ENCODE results near the gene FBXO38. TPM values are rescaled to one million over a fixed set of nuclear protein-coding genes. Genes with fewer than 3 reads are reported as not detected.

Gene FBXO38
- total RNA-seq (ENCODE audit: low replicate concordance): 44.9 and 64.6 TPM in 2 replicates

- no peaks in the 10 kb centered on the region for H3K27me3 Mint-ChIP-seq (ENCODE audit: insufficient read depth, low read depth)
- peak; percentile 17 for TF ChIP-seq CTCF (IDR thresholded peaks at IDR 0.05)
- TF ChIP-seq EZH2 (IDR thresholded peaks at IDR 0.05): no peak
- no peak for TF ChIP-seq EZH2phosphoT487 (IDR thresholded peaks at IDR 0.05)
- peaks cover 9% of the 10 kb centered on the region for H4K20me1 ChIP-seq (ENCODE audit: low read depth)
- H3K9ac ChIP-seq: peak within 1 kb of the TSS; percentile 89
- peaks cover 2% of the 10 kb centered on the region for H3K36me3 Mint-ChIP-seq
- H3K36me3 ChIP-seq: no peaks in the 10 kb centered on the region
- peak within 1 kb of the TSS; percentile 66 for H2AFZ ChIP-seq (replicated peaks)
- H3K27ac ChIP-seq: peak within 1 kb of the TSS; percentile 16
- peak within 1 kb of the TSS; percentile 97 for H3K27ac Mint-ChIP-seq
- peaks cover 15% of the 10 kb centered on the region for H3K4me1 ChIP-seq
- H3K4me3 ChIP-seq: peak within 1 kb of the TSS; percentile 82
- no peaks in the 10 kb centered on the region for H3K27me3 ChIP-seq
- peak within 1 kb of the TSS; percentile 84 for H3K4me2 ChIP-seq
- no peaks in the 10 kb centered on the region for H3K9me3 ChIP-seq (ENCODE audit: low read depth)
- H3K4me1 Mint-ChIP-seq: peaks cover 27% of the 10 kb centered on the region
- DNase-seq (ENCODE audit: low spot score): peak; percentile 97
- H3K4me3 Mint-ChIP-seq: peak within 1 kb of the TSS; percentile 93
- H3K9me3 Mint-ChIP-seq: no peaks in the 10 kb centered on the region
- peaks cover 49% of the 10 kb centered on the region for H3K79me2 ChIP-seq (ENCODE audit: low read depth)
- no peaks in the 10 kb centered on the region for H3F3A ChIP-seq (ENCODE audit: low read depth)
These were observed at the start of gene FBXO38 for GRCh38 chr5:148383564-148384379. TSS of gene FBXO38 (plus strand) at chr5:148383958. CDS start at chr5:148394777, 10,819 bp downstream.

DNA sequence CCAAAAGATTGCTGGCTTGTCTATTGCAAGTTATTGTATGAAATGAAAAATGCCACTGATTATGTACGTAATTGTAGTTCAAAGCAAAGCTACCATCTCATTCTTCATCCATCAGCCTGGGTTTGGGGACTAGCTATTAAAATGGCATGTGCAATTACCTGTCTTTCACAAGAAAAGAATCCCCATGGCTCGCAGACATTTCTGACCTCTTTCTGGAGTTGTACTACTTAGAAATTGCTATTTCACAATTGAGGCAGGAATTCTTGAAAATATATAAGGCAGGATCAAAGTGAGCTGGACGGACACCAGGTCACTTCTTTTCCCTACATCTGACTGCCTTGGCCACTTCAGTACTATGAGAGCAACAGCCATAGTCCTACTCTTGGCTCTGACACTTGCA lies 48.5 kb upstream of the FBXO38 start, which contains the start of gene SPINK9:
Gene SPINK9 (plus strand): TSS at position 301 of the 400 bp plus-strand sequence. CDS start 55 bp downstream, at position 356.
- H3K4me1 Mint-ChIP-seq: peaks cover 5% of the 10 kb centered on the region
- no peak within 1 kb of the TSS for H3K27ac ChIP-seq
- no peak within 1 kb of the TSS for H3K4me2 ChIP-seq
- H3K79me2 ChIP-seq (ENCODE audit: low read depth): no peaks in the 10 kb centered on the region
- H3K9me3 Mint-ChIP-seq: peaks cover 5% of the 10 kb centered on the region
- H3K4me3 Mint-ChIP-seq: no peak within 1 kb of the TSS
- no peaks in the 10 kb centered on the region for H3K36me3 Mint-ChIP-seq
- H3K27me3 ChIP-seq: no peaks in the 10 kb centered on the region
- no peaks in the 10 kb centered on the region for H4K20me1 ChIP-seq (ENCODE audit: low read depth)
- no peaks in the 10 kb centered on the region for H3K27me3 Mint-ChIP-seq (ENCODE audit: insufficient read depth, low read depth)
- no peak within 1 kb of the TSS for H3K4me3 ChIP-seq
- DNase-seq (ENCODE audit: low spot score): no peak
- no peak within 1 kb of the TSS for H2AFZ ChIP-seq (replicated peaks)
- H3K4me1 ChIP-seq: no peaks in the 10 kb centered on the region
- no peak within 1 kb of the TSS for H3K9ac ChIP-seq
- no peak for TF ChIP-seq EZH2 (IDR thresholded peaks at IDR 0.05)
- no peaks in the 10 kb centered on the region for H3K36me3 ChIP-seq
- H3K27ac Mint-ChIP-seq: no peak within 1 kb of the TSS
- no peaks in the 10 kb centered on the region for H3F3A ChIP-seq (ENCODE audit: low read depth)
- no peaks in the 10 kb centered on the region for H3K9me3 ChIP-seq (ENCODE audit: low read depth)

- Mint-ChIP-seq H3K27ac (no peak overlapping the region), H3K4me1 (peaks cover 5% of the 10 kb centered on the region), H3K4me3 (no peak overlapping the region), H3K27me3 (ENCODE audit: insufficient read depth, low read depth) (no peaks in the 10 kb centered on the region), H3K9me3 (no peaks in the 10 kb centered on the region), H3K36me3 (no peaks in the 10 kb centered on the region)
- Histone ChIP-seq H3K4me1 (no peaks in the 10 kb centered on the region), H3K9ac (no peak overlapping the region), H3K9me3 (ENCODE audit: low read depth) (no peaks in the 10 kb centered on the region), H3F3A (ENCODE audit: low read depth) (no peaks in the 10 kb centered on the region), H3K27me3 (no peaks in the 10 kb centered on the region), H2AFZ (replicated peaks) (no peak overlapping the region), H3K36me3 (no peaks in the 10 kb centered on the region), H3K4me3 (no peak overlapping the region), H3K4me2 (no peak overlapping the region), H3K79me2 (ENCODE audit: low read depth) (no peaks in the 10 kb centered on the region), H3K27ac (no peak overlapping the region), H4K20me1 (ENCODE audit: low read depth) (no peaks in the 10 kb centered on the region)
- no peak for DNase-seq (ENCODE audit: low spot score)
- TF ChIP-seq CTCF (IDR thresholded peaks at IDR 0.05): no peak
- no peak for TF ChIP-seq EZH2phosphoT487 (IDR thresholded peaks at IDR 0.05)
- no peak for TF ChIP-seq EZH2 (IDR thresholded peaks at IDR 0.05)
These were observed 46.9 kb upstream of the FBXO38 start for GRCh38 chr5:148336704-148337435.
